Brain pericyte (primary cell): ENCODE results near the gene RXFP3.
"Not testable (repeated sequence)": the region's sequence is repeated elsewhere in the genome, so short reads cannot be mapped to it uniquely, and the experiment has no call there.

Experiments
- DNase-seq: peaks from one replicate; pipeline ENCODE4 v3.0.0-alpha.2; 2012; ENCODE audit warnings: low read depth, low spot score

Gene RXFP3

GRCh38 chr5:33936004-33936380, 194 bp upstream of the RXFP3 start:
- DNase-seq = peak; percentile 41

DNA sequence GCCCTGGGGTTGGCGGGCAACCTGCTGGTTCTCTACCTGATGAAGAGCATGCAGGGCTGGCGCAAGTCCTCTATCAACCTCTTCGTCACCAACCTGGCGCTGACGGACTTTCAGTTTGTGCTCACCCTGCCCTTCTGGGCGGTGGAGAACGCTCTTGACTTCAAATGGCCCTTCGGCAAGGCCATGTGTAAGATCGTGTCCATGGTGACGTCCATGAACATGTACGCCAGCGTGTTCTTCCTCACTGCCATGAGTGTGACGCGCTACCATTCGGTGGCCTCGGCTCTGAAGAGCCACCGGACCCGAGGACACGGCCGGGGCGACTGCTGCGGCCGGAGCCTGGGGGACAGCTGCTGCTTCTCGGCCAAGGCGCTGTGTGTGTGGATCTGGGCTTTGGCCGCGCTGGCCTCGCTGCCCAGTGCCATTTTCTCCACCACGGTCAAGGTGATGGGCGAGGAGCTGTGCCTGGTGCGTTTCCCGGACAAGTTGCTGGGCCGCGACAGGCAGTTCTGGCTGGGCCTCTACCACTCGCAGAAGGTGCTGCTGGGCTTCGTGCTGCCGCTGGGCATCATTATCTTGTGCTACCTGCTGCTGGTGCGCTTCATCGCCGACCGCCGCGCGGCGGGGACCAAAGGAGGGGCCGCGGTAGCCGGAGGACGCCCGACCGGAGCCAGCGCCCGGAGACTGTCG, 976 bp downstream of the RXFP3 start:
- no peak for DNase-seq

GRCh38 chr5:33937707-33938506, 1.7 kb downstream of the RXFP3 start:
- no peak for DNase-seq

- no peak for DNase-seq
These were observed 2.3 kb downstream of the RXFP3 start for GRCh38 chr5:33938507-33938796.

GRCh38 chr5:33938881-33939280, 2.7 kb downstream of the RXFP3 start:
- no peak for DNase-seq

DNA sequence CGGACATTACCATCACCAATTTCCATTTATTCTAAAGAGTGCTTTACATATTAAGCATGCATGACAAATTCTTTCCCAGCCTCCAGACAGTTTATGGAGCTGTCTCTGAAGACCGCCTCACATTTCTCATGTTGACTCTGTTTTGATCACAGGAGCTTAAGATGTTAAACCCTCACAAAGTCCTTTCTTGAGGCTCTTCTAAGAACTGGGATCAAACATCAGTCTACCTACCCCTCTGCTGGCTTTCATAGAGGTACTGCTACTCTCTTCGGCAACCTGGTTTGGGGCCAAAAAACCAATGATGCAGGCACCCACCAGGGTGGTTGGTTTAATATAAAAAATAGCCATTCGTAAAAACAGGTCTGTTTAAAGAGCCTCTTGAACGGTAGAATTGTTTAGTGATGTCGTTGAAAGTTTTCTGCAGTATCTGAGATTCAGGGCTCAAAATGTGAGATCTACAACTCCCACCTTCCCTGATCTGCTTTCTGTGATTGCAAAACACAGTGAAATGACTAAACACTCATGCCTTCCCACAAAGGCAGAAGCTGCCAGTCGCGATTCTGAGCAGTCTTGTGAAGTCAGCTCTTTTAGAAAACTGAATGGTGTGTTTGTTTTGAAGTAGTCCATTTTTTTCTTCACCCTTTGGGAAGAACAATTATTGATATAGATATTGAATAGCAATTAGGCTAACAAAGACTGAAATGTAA, 3.5 kb downstream of the RXFP3 start:
- DNase-seq = no peak

DNA sequence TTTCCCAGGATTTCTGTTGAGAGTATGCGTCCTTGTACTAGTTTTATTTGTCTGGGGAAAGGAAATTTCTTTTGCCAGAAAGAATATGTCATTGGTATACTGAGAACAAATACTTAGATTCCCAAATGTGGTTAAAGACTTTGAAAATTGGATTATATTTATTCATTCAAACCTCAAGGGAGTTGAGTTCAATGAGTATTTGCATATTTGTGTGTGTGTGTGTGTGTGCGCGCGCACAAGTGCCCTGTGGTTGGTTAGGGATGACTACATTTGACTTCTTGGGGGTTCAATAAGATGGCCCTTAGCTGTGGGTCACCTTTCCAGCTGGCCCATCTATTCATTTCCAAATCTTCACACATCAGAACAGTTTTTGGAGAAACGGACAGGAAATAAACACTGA, 4.9 kb downstream of the RXFP3 start:
- no peak for DNase-seq

GRCh38 chr5:33944543-33945132, 8.5 kb downstream of the RXFP3 start:
- no peak for DNase-seq

GRCh38 chr5:33952175-33952574, 16.0 kb downstream of the RXFP3 start:
- not testable (repeated sequence) for DNase-seq

GRCh38 chr5:33957577-33958150, 21.5 kb downstream of the RXFP3 start:
- no peak for DNase-seq

GRCh38 chr5:33958176-33958575, 22.0 kb downstream of the RXFP3 start:
- DNase-seq = no peak

GRCh38 chr5:33964132-33964700, 28.0 kb downstream of the RXFP3 start:
- DNase-seq = no peak

- DNase-seq = no peak
These were observed 30.6 kb downstream of the RXFP3 start for GRCh38 chr5:33966805-33967204.

DNA sequence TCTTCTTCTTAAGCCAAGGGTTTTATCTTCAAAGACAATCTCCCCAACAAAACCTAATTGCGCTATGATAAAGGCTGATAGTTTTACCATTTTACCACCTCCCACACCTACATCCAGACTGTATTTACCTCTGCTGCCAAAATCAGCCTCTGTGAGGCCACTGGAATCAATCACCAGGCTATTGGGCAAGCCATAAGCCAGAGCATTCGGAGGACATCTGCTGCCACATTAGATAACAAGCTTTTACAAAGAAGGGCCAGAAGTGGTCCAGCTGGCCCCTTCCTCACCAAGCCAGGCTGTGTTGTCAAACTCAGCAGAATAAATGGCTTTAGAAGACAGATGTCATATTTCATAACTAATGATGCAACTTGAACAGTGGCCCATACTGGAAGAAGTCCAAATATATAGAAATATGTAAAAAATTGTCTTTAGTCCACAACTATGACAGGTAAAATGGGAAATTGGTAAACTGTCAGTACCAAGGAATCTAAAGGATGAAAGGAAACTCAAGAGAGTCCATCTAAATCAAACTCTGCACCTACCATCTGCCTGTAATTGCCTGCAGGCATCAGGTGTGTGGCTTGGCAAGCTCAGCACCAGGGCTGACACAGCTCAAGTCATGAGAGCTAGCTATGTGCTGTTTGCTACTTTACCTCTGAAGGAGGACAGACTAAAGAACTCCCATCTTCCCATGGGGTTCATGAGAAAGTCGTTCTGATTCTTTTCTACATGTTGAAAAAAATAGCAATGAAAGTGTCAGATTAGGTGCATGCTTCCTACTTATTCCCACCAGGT, 32.2 kb downstream of the RXFP3 start:
- DNase-seq = no peak

- no peak for DNase-seq
These were observed 33.6 kb downstream of the RXFP3 start for GRCh38 chr5:33969572-33970452.

DNA sequence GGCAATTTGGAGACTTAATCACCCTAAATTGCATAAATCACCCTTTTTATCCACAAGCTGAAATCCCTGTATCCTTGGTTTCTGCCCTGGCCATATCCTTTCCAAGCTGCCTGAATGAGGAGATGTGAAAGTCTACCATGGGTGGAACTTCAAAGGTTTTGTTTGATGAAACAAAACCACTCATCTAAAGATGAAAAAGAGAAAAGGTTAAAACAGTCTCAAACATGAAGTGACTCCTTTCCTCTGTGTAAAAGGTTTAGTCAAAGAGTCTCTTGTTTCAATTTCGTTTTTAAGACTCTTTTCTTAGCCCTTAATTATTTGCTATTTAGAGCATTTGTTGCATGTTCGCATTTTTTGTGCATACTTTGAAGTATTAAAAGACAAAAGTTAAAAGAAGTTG, 37.1 kb downstream of the RXFP3 start:
- no peak for DNase-seq

DNA sequence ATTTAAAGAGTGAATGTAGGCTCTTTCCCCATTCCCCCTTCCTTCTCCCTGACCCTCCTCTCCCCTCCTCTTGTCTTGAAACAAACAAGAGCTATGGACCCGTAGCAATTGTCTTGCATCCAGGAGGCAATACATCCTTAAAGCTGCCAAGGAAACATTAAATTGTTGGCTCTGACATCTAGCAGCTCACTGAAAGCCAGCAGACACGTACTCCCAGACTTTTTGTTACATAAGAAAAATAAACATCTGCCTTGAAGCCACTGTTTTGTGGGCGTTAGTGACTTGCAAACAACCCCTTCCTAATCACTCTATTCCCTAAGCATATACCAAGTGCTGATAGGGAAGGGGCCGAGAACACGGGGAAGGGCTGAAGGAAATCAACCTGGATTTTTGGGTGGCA, 39.7 kb downstream of the RXFP3 start:
- DNase-seq = no peak

DNA sequence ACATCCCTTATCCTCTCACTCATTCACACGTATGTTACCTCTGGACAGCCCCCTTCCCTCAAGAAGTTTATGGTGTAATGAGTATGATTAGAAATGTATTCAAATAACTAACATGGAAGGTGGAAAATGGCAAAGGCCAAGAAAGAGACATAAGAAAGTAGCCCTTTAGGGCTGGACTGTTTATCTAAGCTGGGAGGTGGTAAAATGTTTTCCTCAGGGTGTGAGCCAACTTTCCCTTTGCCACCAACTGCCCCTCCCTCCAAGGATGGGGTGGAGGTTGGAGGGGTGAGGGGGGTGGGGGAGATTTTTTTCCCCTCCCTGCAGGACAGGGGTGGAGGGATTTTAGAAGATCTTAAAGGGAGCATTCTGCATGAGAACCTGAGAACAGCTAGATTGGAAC, 40.1 kb downstream of the RXFP3 start:
- no peak for DNase-seq

GRCh38 chr5:33978306-33978705, 42.1 kb downstream of the RXFP3 start:
- DNase-seq = no peak

- no peak for DNase-seq
These were observed 43.8 kb downstream of the RXFP3 start for GRCh38 chr5:33980030-33980429.
